Measurements from ENCODE around the gene ZNF660. TPM values are rescaled to one million over a fixed set of nuclear protein-coding genes. Genes with fewer than 3 reads are reported as not detected.
A peak's percentile ranks its signal among the peaks of the same experiment; 100 is the strongest.

Gene ZNF660
- total and polyA plus RNA-seq, 9 of the 15 experiments (the other 6 are each of a cell fraction or from before 2014, with no cell fraction given), result 0.06 to 0.65 (median 0.17) TPM

- DNase-seq (ENCODE audit: extremely low read depth in 1 of 4, low spot score in 3 of 4) (no peak), ATAC-seq (no peak), FAIRE-seq (no peak)
- peaks cover 46% of the 10 kb centered on the region for H3K36me3 ChIP-seq (ENCODE audit: control insufficient read depth, insufficient read depth, low read length)
- H3K4me3 ChIP-seq, result no peak overlapping the region
- no peaks in the 10 kb centered on the region for H3K4me1 ChIP-seq (replicated peaks in 1 of 2; ENCODE audit: control insufficient read depth in 2 of 2, insufficient read depth in 2 of 2, low read length in 2 of 2)
- TF ChIP-seq ESRRA (IDR thresholded peaks at IDR 0.05; ENCODE audit: borderline replicate concordance, low read depth), result no peak
- TF ChIP-seq, protein P1, sequence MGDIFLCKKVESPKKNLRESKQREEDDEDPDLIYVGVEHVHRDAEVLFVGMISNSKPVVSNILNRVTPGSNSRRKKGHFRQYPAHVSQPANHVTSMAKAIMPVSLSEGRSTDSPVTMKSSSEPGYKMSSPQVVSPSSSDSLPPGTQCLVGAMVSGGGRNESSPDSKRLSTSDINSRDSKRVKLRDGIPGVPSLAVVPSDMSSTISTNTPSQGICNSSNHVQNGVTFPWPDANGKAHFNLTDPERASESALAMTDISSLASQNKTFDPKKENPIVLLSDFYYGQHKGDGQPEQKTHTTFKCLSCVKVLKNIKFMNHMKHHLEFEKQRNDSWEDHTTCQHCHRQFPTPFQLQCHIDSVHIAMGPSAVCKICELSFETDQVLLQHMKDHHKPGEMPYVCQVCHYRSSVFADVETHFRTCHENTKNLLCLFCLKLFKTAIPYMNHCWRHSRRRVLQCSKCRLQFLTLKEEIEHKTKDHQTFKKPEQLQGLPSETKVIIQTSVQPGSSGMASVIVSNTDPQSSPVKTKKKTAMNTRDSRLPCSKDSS (IDR thresholded peaks at IDR 0.05; ENCODE audit: low read depth, partially characterized antibody), result peak; percentile 59
- TF ChIP-seq XRCC3 (IDR thresholded peaks at IDR 0.05), result peak; percentile 59; the same call in 1 of the 2 replicates
- TF ChIP-seq POLR3G (IDR thresholded peaks at IDR 0.05; ENCODE audit: extremely low read depth, insufficient read length, insufficient replicate concordance), result no peak
- peak; percentile 98 for TF ChIP-seq ZNF75A (CRISPR knock-in tag; IDR thresholded peaks at IDR 0.05)
- TF ChIP-seq, protein P2, sequence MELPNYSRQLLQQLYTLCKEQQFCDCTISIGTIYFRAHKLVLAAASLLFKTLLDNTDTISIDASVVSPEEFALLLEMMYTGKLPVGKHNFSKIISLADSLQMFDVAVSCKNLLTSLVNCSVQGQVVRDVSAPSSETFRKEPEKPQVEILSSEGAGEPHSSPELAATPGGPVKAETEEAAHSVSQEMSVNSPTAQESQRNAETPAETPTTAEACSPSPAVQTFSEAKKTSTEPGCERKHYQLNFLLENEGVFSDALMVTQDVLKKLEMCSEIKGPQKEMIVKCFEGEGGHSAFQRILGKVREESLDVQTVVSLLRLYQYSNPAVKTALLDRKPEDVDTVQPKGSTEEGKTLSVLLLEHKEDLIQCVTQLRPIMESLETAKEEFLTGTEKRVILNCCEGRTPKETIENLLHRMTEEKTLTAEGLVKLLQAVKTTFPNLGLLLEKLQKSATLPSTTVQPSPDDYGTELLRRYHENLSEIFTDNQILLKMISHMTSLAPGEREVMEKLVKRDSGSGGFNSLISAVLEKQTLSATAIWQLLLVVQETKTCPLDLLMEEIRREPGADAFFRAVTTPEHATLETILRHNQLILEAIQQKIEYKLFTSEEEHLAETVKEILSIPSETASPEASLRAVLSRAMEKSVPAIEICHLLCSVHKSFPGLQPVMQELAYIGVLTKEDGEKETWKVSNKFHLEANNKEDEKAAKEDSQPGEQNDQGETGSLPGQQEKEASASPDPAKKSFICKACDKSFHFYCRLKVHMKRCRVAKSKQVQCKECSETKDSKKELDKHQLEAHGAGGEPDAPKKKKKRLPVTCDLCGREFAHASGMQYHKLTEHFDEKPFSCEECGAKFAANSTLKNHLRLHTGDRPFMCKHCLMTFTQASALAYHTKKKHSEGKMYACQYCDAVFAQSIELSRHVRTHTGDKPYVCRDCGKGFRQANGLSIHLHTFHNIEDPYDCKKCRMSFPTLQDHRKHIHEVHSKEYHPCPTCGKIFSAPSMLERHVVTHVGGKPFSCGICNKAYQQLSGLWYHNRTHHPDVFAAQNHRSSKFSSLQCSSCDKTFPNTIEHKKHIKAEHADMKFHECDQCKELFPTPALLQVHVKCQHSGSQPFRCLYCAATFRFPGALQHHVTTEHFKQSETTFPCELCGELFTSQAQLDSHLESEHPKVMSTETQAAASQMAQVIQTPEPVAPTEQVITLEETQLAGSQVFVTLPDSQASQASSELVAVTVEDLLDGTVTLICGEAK (IDR thresholded peaks at IDR 0.05), result no peak
- TF ChIP-seq, protein P2 (CRISPR knock-in tag; IDR thresholded peaks at IDR 0.05), result no peak
- no peak overlapping the region for H3K4me2 ChIP-seq (ENCODE audit: insufficient read depth, low read length)
- no peaks in the 10 kb centered on the region for H3K79me2 ChIP-seq (ENCODE audit: control insufficient read depth, insufficient read depth, low read length)
- H2AFZ ChIP-seq (ENCODE audit: low read depth, low read length), result no peak overlapping the region
- no peaks in the 10 kb centered on the region for H3K9me1 ChIP-seq (ENCODE audit: control insufficient read depth, insufficient read depth, low read length)
- H3K27ac ChIP-seq (ENCODE audit: extremely low read depth, low read depth, low read length), result no peak overlapping the region
- peaks cover 49% of the 10 kb centered on the region for H3K9me3 ChIP-seq (replicated peaks; ENCODE audit: control insufficient read depth, insufficient read depth, low read depth, low read length)
- in situ Hi-C loops (cut with MboI) (no loop called here), intact Hi-C loops (cut with micrococcal nuclease) (no loop called here)
- 100% methylated on average over 4 of the region's 4 CpGs for WGBS (ENCODE audit: insufficient coverage, low coverage, missing lambda C conversion rate)
- no peak overlapping the region for H3K9ac ChIP-seq (ENCODE audit: insufficient read depth in 1 of 2, low read depth in 2 of 2, low read length in 2 of 2)
- H4K20me1 ChIP-seq (replicated peaks; ENCODE audit: control insufficient read depth, insufficient read depth, low read length), result no peaks in the 10 kb centered on the region
- BruUV-seq (replicated peaks), result no TSS peak
- CTCF ChIA-PET (ENCODE audit: low intra/inter-chr PET ratio), result no interaction called here
- H3K27me3 ChIP-seq (ENCODE audit: control insufficient read depth in 2 of 2, insufficient read depth in 2 of 2, low read length in 2 of 2), result no peaks in the 10 kb centered on the region
- POLR2A ChIA-PET, result no interaction called here
These were observed 57.6 kb downstream of the ZNF660 start for GRCh38 chr3:44642337-44642736.
